ENCODE measurements around the gene ASAP2.

Gene ASAP2

GRCh38 chr2:9219027-9219445 is 12.4 kb downstream of the ASAP2 start:
- DNase-seq (ENCODE audit: low read depth) = no peak
- no peak for TF ChIP-seq CTCF (IDR thresholded peaks at IDR 0.05; ENCODE audit: low read depth, low read length, missing control alignments)
- no peak overlapping the region for H3K4me3 ChIP-seq (ENCODE audit: low read depth, low read length)

DNA sequence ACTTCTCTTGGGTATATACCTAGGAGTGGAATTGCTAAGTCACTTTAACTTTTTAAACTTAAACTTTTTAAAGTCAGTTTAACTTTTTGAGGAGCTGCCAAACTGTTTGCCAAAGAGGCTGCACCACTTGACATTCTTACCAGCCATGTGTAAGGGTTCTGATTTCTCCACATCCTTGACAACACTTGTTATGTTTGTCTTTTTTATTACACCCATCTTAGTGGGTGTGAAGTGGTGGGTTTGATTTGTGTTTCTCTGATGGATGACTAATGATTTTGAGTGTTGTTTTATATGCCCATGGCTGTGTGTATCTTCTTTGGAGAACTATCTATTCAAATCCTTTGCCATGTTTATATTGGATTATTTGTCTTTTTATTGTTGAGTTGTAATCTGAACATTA is 13.6 kb downstream of the ASAP2 start:
- no peak for TF ChIP-seq CTCF (IDR thresholded peaks at IDR 0.05; ENCODE audit: low read depth, low read length, missing control alignments)
- no peak for DNase-seq (ENCODE audit: low read depth)
- H3K4me3 ChIP-seq (ENCODE audit: low read depth, low read length) = no peak overlapping the region

DNA sequence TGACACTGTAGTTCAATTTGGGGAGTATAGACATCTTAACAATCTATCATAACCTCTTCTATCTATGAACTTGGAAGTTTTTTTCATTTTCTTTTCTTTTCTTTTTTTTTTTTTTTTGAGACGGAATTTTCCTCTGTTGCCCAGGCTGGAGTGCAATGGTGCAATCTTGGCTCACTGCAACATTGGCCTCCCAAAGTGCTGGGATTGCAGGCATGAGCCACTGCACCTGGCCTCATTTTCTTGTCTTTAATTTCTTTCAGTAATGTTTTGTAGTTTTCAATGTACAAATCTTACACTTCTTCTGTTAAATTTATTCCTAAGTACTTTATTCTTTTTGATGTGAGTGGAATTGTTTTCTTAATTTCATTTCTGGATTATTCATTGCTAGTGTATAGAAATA is 14.6 kb downstream of the ASAP2 start:
- no peak overlapping the region for H3K4me3 ChIP-seq (ENCODE audit: low read depth, low read length)
- TF ChIP-seq CTCF (IDR thresholded peaks at IDR 0.05; ENCODE audit: low read depth, low read length, missing control alignments) = no peak
- DNase-seq (ENCODE audit: low read depth) = no peak

DNA sequence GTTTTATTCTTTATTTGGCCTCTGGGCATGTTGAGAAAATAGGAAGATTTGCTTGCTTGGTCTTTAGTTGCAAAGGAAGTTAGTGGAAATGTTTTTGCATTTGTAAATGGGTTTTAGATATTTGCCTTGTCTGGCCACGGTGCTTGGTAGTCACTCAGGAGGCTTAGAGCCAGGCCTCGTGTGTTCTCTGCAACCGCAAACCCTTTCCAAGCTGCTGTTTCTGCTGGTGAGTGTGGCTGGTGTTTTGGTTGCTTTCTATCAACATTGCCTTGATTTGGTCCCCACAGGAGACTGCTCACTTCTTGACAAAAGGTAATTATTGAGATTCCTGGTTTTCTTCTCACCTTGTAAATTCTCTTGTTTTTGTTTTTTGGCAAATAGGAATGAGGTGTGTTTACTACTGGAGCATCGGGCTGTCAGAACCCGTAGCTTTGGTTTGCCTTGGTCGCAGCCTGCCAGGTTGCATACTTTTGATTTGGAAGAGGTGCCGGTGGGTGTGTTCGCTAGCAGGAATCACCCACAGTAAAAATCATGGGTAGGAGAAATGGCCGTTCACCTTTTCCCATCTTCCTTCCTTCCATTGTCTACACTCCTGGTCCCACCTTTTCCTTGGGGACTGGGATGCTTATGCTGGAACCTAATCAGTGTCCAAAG is 15.8 kb downstream of the ASAP2 start:
- H3K4me3 ChIP-seq (ENCODE audit: low read depth, low read length) = no peak overlapping the region
- DNase-seq (ENCODE audit: low read depth) = no peak
- no peak for TF ChIP-seq CTCF (IDR thresholded peaks at IDR 0.05; ENCODE audit: low read depth, low read length, missing control alignments)

DNA sequence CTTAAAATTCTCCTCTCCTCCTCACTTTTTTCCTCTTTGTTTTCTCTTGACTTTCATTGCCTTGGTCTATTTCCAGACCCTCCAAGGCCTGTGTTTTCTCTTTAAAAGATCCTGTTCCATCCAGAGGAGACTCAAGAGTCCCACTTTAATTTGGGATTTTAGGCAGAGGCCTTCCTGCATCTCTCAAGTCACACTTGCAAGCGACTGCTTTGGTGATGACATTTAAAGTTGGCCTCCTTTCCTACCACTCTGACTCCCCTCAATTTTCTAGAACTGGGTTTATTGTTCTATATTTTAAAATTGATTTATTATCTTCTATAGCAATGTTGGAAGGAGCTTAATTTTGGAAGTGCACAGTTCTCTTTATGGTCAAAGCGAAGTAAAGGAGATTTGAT is 16.3 kb downstream of the ASAP2 start:
- no peak overlapping the region for H3K4me3 ChIP-seq (ENCODE audit: low read depth, low read length)
- no peak for TF ChIP-seq CTCF (IDR thresholded peaks at IDR 0.05; ENCODE audit: low read depth, low read length, missing control alignments)
- DNase-seq (ENCODE audit: low read depth) = no peak

DNA sequence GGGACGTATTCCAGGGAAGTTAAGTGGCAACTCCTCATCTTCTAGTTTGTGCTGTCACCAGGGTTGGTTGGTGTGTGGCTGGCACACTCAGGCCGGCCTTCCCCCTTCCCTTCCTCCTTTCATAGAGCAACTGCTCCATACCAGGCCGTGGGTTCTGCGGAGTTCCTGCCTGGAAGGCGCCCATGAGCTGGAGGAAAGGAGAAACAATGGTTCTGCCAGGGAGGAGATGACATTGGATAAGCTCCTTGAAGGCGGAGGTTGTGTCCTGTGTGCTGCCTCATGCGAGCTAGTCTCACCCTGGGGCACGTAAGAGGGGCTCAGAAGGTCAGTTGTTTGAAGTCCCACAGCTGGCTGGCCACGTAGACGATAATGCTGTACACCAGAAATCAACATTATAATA is 19.2 kb downstream of the ASAP2 start:
- no peak overlapping the region for H3K4me3 ChIP-seq (ENCODE audit: low read depth, low read length)
- DNase-seq (ENCODE audit: low read depth) = no peak
- TF ChIP-seq CTCF (IDR thresholded peaks at IDR 0.05; ENCODE audit: low read depth, low read length, missing control alignments) = no peak
